ENCODE results near the gene ODF2L.
A peak's percentile ranks its signal among the peaks of the same experiment; 100 is the strongest.

ODF2L gene, protein sequence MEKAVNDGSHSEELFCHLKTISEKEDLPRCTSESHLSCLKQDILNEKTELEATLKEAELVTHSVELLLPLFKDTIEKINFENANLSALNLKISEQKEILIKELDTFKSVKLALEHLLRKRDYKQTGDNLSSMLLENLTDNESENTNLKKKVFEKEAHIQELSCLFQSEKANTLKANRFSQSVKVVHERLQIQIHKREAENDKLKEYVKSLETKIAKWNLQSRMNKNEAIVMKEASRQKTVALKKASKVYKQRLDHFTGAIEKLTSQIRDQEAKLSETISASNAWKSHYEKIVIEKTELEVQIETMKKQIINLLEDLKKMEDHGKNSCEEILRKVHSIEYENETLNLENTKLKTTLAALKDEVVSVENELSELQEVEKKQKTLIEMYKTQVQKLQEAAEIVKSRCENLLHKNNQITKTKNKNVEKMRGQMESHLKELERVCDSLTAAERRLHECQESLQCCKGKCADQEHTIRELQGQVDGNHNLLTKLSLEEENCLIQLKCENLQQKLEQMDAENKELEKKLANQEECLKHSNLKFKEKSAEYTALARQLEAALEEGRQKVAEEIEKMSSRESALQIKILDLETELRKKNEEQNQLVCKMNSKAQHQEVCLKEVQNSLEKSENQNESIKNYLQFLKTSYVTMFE

DNA sequence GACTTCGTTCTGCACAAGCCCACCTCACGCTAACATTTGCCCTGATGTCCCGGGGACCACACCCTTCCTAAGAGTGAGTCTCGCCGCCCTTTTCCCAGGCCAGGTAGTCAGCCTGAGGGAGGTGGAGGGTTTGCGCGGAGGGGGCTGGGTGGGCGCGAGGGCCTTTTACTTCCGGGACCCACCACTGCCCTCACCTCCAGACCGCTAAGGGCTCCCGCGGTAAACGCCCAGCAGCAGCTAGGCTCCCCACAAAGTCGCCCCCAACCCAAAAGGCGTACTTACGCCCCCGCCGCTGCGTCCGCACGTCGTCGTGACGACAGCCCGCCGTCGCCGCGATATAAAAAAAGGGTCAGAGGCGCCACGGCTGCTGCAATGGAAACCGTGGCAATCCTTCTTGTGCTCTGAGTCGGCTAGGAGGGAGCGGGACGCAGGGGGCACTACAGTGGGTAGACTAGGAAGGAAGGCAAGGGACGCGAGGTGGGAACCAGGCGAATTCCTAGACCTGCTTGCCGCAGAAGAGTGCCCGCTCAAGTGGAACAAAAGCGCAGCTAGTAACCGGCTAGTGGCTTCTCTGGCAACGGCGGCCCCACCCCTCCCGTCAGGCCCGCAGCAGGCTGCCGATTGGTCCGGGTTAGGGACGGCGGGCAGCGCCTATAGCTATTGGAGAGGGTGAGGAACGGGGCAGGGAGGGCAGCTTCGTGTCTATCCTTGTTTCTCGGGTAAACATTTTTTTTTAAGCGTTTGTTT is at the start of gene ODF2L:
Gene ODF2L (minus strand): TSS at position 573 of the 747 bp plus-strand sequence. CDS start 9,296 bp downstream, outside the sequence.
- peak; percentile 91 for DNase-seq (ENCODE audit: low spot score)

DNA sequence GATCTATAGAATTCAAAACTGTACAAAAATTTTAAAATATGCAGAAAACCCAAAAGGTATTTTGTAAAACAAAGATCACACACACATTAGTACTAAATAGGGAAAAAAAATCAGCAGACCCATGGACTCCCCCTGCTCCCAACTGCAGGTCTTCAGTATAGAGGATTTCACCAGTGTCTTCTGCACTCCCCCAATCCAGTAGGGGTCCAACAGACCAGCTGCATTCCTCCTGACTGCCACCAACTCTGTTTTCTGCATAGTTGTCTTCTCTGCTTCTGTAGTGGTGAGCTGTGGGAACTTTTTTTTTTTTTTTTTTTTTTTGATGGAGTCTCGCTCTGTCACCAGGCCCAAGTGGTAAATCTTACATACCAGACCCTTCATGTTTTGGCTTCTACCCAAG is 49.8 kb upstream of the ODF2L start:
- no peak for DNase-seq (ENCODE audit: low spot score)

DNA sequence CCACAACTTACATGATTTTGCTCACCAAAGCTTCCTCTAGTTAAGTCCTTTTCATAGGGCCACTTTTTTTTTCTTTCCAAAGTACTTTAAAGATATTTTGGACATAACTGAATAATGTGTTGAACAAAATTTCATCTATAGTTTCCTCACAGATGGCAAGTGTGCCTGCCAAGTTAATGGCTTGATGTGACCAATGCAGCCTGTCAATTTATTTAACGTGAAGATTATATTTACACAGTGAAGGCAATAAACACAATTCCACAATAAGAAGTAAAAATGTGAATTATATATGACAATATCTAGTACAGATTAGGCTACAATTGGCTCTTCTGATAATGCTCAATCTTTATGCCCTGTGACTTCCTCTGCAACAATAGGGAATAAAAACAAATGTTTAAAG is 45.9 kb upstream of the ODF2L start:
- DNase-seq (ENCODE audit: low spot score) = no peak

DNA sequence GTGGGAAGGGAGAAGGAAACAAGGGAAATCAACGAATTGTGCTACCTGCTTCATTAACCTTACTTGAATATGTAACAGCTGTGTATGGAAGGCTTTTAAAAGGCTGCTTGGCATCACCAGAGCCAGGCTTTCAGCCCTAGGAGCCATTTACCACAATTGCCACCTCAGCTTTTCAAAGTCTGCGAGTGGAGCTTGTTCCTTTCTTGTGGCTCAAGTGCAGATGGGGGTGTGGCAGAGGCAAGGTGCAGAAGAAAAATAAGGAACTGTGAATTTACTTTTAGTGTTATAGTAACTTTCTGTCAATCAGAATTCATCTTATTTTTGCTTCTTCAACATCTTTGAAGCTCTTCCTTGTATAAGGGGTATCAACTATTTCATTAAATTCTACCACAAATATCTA is 45.5 kb upstream of the ODF2L start:
- no peak for DNase-seq (ENCODE audit: low spot score)

DNA sequence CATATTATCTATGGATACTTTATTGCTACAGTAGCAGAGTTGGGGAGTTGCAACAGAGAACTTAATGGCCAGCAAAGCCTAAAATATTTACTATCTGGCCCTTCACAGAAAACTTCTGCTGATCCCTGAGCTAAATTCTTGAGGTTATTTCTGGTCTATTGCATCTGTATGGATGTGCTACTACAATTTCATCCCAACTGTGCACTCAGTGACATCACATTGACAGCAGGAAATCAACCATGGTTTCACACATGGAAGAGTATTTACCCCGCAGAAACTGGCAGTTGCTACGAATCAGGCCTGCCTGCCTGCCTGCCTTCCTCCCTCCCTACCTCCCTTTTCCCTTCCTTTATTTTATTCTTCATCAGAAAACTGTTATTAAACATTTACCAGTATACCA is 39.9 kb upstream of the ODF2L start:
- DNase-seq (ENCODE audit: low spot score) = no peak

- no peak for DNase-seq (ENCODE audit: low spot score)
Observed at GRCh38 chr1:86435327-86435726, 39.2 kb upstream of the ODF2L start.

DNA sequence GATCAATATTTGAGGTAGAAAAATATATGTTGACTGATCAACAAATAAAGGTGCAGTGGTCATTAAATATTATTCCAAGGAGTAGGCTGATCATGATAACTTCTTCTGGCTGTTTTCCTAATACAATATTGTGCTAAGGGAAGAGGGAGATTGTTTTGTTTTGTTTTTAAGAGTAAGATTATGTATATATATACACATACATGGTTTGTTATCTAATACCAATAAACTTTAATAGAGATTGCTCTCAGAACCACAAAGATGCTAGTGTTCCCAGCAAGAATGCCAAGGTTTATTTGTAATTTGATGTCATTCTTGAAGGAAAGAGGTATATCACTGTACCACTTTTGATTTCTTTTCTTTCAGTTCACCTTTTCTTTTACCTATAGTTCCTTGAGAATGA is 37.9 kb upstream of the ODF2L start:
- no peak for DNase-seq (ENCODE audit: low spot score)

- DNase-seq (ENCODE audit: low spot score) = no peak
Observed at GRCh38 chr1:86430376-86430775, 34.3 kb upstream of the ODF2L start.

GRCh38 chr1:86429835-86430234 is 33.7 kb upstream of the ODF2L start:
- no peak for DNase-seq (ENCODE audit: low spot score)

- DNase-seq (ENCODE audit: low spot score) = no peak
Observed at GRCh38 chr1:86429122-86429725, 33.1 kb upstream of the ODF2L start.

DNA sequence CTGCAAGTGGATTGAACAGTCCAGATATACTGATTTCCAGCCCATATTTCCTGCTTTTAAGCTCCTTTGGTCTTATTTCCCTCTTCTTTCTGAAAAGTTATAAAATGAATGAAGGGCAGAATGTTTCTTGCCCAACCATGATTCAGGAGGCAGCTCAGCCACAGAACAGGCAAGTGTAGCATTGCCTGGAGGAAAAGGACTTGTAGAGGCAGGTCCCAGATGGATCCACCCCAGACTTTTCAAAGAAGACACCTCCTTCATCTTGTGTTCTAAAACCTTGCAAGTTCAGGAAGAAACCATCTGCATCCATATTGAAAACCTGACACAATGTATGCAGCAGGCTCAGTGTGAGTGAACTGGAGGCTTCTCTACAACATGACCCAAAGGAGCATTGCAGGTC is 27.8 kb upstream of the ODF2L start, which contains the start of gene CLCA2:
Gene CLCA2 (plus strand): TSS at position 299 of the 400 bp plus-strand sequence. CDS start 77 bp downstream, at position 376.
- DNase-seq (ENCODE audit: low spot score) = no peak

DNA sequence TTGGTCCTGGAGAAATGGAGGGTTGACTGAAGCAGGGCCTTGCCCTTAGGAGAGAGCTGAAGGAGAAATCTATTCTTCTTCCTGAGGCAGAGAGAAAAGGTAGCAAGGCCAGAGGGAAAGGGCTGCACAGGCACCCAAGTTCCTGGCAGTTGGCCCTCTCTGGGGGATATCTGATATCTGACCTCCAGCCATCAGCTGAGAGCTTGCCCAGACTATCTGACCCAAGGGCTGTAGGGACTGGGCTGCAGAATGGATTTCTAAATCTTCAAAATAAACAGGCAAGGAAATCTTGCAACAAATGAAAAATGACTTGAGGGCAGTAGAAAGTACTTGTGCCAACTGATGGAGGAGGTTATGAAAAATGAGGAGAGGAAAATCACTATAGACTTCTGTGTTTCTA is 27.4 kb upstream of the ODF2L start:
- DNase-seq (ENCODE audit: low spot score) = no peak

GRCh38 chr1:86421601-86422280 is 25.6 kb upstream of the ODF2L start:
- DNase-seq (ENCODE audit: low spot score) = no peak

DNA sequence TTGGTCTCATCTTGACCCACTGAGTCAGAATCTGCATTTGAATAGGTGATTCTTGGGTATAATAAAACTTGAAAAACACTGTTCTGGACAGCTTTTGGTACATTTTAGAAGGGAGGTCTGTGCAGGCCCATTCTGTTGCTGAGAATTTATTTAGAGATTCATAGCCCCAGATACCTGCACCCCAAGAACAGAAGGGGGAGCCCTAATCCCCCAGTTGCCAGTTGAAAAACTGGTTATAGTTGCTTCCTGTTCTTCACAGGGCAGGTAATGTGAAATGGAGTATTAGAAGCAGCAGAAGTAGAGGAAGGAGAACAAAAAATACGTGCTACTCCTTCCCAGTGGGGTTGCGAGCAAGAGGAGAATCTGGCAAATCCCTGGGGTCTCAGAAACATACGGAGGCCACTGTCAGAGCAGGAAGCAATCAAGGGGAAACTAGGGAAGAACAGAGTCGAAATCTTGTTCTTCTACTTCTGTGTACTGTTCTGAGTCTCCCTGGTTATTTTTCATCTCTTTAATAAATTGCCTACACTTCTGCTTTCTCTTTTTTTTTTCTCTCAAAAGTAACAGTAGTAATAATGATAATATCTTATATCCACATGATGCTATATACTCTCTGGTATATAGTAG is 23.3 kb upstream of the ODF2L start:
- peak; percentile 54 for DNase-seq (ENCODE audit: low spot score)

DNA sequence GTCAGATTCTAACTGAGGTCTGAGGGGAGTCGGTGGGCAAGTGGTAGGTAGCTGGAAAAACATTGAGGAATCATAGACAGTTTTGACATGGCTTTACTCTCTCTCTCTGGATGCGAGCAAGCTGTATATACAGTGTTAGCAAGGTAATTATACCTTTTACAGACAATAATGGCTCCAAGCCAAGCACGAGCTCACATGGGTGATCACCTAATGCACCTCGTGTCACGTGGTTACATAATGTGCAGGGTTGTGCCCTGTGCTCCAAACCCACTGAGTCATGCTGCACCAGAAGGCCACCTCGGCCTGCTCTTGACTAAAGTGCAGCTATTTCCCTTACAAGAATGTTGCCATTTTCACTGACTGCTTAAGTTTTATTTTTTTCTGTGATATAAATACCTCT is 20.2 kb upstream of the ODF2L start:
- DNase-seq (ENCODE audit: low spot score) = no peak

GRCh38 chr1:86410879-86411278 is 14.8 kb upstream of the ODF2L start:
- no peak for DNase-seq (ENCODE audit: low spot score)

DNA sequence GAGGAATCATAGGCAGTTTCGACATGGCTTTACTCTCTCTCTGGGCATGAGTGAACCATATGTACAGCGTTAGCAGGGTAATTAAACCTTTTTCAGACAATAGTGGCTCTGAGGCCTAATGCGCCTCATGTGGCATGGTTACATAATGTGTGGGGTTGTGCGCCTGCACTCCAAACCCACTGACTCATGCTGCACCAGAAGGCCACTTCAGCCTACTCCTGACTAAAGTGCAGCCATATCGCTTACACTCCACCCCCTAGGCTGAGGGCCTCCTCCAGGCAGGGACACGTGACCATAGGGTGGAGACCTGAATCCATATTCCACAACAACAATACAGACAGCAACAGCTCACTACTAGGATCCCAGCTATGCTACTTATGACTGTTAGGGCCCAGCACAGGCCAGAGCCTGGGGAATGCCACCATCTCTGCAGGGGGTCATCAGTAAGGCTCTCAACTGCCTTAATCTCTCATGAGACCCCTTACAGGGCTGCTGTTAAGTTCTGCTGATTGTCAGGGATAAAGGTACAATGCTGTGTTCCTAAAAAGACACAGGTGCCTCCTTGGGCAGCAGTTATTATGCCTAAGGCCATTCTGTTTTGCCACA is 13.4 kb upstream of the ODF2L start:
- DNase-seq (ENCODE audit: low spot score) = no peak

DNA sequence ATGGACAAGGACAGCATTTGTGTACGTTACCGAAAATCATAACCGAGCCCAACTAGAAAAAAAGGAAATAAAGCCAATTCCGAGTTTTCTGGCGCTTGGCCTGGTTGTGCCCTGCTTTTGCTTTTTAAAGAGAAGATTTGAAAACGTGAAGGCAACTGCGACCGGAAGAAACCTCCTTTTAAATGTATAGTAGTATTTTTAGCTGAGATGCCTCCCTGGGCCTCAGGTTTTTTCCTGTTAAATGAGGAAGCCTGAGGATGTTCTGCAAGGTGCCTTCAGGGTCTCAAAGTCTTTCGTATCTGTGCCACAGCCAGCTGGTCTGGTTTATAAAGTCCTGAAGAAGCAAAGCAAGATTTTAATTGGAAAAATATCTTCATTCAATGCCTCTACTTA is 371 bp upstream of the ODF2L start:
- no peak for DNase-seq (ENCODE audit: low spot score)

- DNase-seq (ENCODE audit: low spot score) = no peak
Observed at GRCh38 chr1:86394416-86394815, 1.7 kb downstream of the ODF2L start.

GRCh38 chr1:86389307-86389706 is 6.8 kb downstream of the ODF2L start:
- DNase-seq (ENCODE audit: low spot score) = no peak

DNA sequence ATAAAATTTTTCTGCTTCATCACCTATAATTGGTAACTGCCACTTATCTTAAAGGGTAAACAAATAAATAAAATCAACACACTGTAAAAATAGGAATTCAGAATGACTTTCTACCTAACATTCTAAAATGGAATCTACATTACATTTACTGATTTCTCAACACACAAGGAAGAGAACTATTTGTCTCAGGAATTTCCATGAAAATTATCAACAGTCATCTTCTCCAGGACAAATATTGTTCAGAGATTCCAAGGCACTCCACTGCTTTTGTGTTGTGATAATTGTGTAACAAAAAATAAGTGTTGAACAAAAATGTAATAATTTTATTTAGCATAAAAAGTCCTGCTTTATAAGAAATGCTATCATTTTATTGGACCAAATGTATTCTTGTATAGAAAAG is 7.3 kb downstream of the ODF2L start:
- no peak for DNase-seq (ENCODE audit: low spot score)

All from iPS-NIHi11 (cell line).